Sciatic nerve (tissue), 2 donors: Measurements from ENCODE around the gene DUSP2. TPM values are rescaled to one million over a fixed set of nuclear protein-coding genes. Genes with fewer than 3 reads are reported as not detected.

Experiments
- ATAC-seq: fragments of 200-7000 bp; cut with Tn5 transposase; one replicate; pipeline ENCODE4 v1.9.1; 2020; ENCODE audit warnings: mild to moderate bottlenecking, moderate library complexity
- DNase-seq: peaks from one replicate; pipeline ENCODE4 v3.0.0-alpha.2; 2020; ENCODE audit warnings: low spot score
- intact Hi-C: fragments of 100-400 bp; cut with DNase I; formaldehyde crosslinking; loops from one replicate; pipeline ENCODE4 v1.14.2; 2022
- total RNA-seq: library from RNA; stranded (reverse); fragmentation: NEBNext Ultra II Directional; extraction: Animal tissue kit (Norgen Biotek cat#: 25700); gene quantifications from one replicate; pipeline ENCODE4 v1.2.1, GENCODE V29; 2021
- donor health status: DM: no; HTN: no; CAD: no.
- donor health status: DM: no; HTN: no; CAD: no.

The DUSP2 gene
- total RNA-seq, 1 donor from 2014 or later: 7.3 TPM

GRCh38 chr2:96110621-96111256 lies 34.5 kb downstream of the DUSP2 start:
- DNase-seq (no peak), ATAC-seq (no peak)
- intact Hi-C loops: loop anchor here (10.0 kb wide), 1 partner anchor 106 kb away; no protein-coding TSS in a partner anchor

DNA sequence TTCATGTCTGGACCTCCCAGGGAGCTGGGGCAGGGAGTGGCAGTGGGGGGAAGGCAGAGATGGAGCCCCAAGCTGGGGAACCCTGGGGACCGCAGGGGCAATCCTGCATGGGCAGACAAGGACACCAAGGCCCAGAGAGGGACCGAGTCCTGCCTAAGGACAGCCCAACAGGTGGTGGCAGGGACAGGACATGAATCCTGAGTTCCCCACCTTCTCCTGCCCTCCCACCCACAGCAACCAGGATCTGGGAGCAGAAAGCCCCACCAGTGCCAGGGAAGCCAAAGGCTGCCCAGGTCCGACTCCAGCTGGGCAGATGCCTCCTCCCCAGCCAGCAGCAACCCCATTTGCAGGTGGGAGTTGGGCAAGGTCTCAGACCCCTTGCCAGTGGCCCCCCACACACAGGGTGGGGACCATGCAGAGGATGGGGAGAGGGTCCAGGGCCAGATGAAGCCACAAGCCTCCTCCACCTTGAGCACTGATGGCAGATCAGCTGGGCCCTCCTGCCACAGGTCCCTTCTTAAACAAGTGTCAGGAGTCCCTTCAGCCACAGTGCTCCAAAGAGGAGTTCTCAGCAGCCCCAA lies 35.2 kb downstream of the DUSP2 start:
- ATAC-seq: no peak
- intact Hi-C loops: loop anchor here (10.0 kb wide), 1 partner anchor 105 kb away; no protein-coding TSS in a partner anchor
- no peak for DNase-seq

GRCh38 chr2:96109361-96109680 lies 35.9 kb downstream of the DUSP2 start:
- ATAC-seq: peak; percentile 9
- intact Hi-C loops: no loop called here
- no peak for DNase-seq

- intact Hi-C loops: no loop called here
- peak; percentile 63 for ATAC-seq
- DNase-seq: no peak
Observed at GRCh38 chr2:96108541-96109360, 36.5 kb downstream of the DUSP2 start.

DNA sequence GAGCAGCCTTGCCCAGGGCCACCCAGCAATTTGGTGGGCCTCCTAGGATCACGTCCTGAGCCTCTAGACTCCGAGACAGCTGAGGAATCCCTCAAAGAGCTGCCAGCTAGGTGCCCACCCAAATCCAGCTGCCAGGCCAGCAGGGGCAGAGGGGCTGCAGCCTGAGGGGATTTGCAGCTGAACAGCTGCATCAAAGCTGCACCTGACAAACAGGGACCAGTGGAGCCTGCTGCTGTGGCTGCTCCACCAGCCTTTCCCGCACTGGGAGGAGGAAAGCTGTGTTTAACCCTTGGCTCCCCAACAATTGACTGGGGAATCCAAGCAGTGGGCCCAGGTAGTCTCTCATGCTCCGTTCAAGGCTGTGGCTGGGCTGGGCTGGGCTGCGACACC lies 37.1 kb downstream of the DUSP2 start:
- ATAC-seq (no peak), DNase-seq (no peak)
- intact Hi-C loops: no loop called here

DNA sequence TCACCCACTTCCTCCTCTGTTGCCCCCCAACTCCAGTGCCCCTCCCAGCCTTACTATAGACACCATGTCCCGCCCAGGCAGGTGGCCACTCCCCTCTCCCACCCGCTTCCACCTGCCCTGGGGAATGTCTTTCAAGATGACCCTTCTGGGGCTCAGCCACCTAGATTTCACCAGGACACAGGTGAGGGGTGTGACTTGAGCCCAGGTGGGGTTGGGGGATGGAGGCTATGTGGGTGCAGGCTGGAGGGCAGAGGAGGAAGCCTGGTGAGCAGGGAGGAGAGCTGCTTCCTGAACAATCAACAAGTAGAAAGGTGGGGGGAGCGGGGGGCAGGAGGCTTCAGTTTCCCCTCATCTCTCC lies 37.6 kb downstream of the DUSP2 start:
- intact Hi-C loops: no loop called here
- ATAC-seq (no peak), DNase-seq (no peak)

- ATAC-seq (no peak), DNase-seq (no peak)
- intact Hi-C loops: no loop called here
Observed at GRCh38 chr2:96106991-96107707, 38.1 kb downstream of the DUSP2 start.

GRCh38 chr2:96105994-96106715 lies 39.1 kb downstream of the DUSP2 start:
- no peak for DNase-seq
- ATAC-seq: no peak
- intact Hi-C loops: no loop called here

DNA sequence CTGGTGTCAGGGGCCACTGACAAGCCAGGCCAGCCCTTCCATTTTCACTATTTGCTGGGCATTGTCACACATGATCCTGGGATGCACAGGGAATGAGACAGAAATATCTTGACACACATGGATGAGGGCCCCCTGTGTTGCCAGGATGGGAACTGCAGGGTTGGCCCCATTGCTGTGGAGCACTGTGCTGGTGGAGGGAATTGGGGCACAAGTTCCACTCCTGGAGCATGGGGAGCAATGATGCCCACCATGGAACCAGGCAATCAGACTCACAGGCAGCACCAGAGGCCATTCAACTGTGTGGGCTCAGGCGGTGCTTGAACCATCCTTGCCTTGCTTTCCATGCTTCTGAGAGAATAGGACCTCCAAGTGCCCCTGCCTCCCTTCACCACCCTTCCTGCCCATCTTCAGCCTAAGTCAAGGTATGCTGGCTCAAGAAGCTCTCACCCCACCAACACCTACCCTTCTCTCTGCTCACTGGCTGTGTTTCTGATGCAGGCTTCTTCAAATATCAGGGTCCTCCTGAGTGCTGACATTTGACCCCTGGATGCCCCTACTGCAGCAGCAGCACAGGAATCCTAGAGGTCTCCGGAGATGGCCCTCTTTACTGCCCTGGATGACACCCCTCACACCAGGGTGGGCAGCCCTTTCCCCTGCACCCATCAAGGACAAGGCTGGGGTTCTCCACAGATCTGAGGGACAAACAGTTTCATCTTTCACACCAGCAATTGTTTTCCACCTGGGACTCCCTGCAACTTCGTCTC lies 39.9 kb downstream of the DUSP2 start:
- ATAC-seq: no peak
- peak; percentile 37 for DNase-seq
- intact Hi-C loops: no loop called here

GRCh38 chr2:96104487-96104861 lies 40.8 kb downstream of the DUSP2 start:
- ATAC-seq (no peak), DNase-seq (peak; percentile 44)
- intact Hi-C loops: no loop called here

- DNase-seq (peak; percentile 25), ATAC-seq (no peak)
- intact Hi-C loops: no loop called here
Observed at GRCh38 chr2:96103761-96104486, 41.3 kb downstream of the DUSP2 start.

GRCh38 chr2:96103187-96103601 lies 42.0 kb downstream of the DUSP2 start:
- intact Hi-C loops: no loop called here
- ATAC-seq: no peak
- peak; percentile 19 for DNase-seq

DNA sequence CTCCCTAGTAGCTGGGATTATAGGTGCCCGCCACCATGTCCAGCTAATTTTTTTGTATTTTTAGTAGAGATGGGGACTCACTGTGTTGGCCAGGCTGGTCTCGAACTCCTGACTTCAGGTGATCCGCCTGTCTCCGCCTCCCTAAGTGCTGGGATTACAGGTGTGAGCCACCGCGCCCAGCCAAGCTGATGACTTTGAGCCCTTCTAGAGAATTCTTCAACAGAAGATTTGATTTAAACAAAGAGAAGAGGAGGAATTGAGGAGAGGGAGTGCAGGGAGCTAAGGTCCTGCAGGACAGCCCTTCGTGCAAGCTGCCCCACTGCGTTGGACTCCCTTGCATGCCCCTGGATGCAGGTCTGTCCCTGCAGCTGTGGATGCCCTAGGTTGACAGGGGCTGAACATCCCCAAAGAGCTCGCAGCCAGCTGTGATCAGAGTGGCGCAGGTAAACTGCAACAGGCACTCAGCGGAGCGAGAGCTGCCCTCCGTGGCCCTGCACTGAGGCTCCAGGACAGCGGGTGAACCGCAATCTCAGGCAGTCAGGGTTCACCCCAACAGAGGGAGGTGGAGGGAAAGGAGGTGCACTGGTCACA lies 42.5 kb downstream of the DUSP2 start:
- ATAC-seq (no peak), DNase-seq (peak; percentile 33)
- intact Hi-C loops: no loop called here

- intact Hi-C loops: no loop called here
- ATAC-seq: no peak
- DNase-seq: peak; percentile 27
Observed at GRCh38 chr2:96100893-96101304, 44.3 kb downstream of the DUSP2 start.

GRCh38 chr2:96099861-96100798 lies 45.1 kb downstream of the DUSP2 start:
- ATAC-seq (no peak), DNase-seq (peak; percentile 36)
- intact Hi-C loops: no loop called here

- DNase-seq (peak; percentile 38), ATAC-seq (peak; percentile 58)
- intact Hi-C loops: no loop called here
Observed at GRCh38 chr2:96098900-96099590, 46.2 kb downstream of the DUSP2 start.
